WTC11 (cell line): ENCODE results near the gene PAX8. TPM values are rescaled to one million over a fixed set of nuclear protein-coding genes. Genes with fewer than 3 reads are reported as not detected.

Source experiments
- ATAC-seq: fragments of 200-7000 bp; cut with Tn5 transposase; 2 replicates; pipeline ENCODE4 v1.10.0; 2021; ENCODE audit warnings: mild to moderate bottlenecking, moderate library complexity
- CTCF ChIA-PET: fragments of 300-600 bp; sonication (Branson Sonifier 250); formaldehyde crosslinking; loops from one replicate; lab custom pipeline; 2021; ENCODE audit warnings: antibody characterized with exemption; lab: Charles Lee
- POLR2A ChIA-PET: fragments of 350-600 bp; sonication (Branson Sonifier 250); formaldehyde crosslinking; loops from one replicate; lab custom pipeline; 2021; ENCODE audit warnings: antibody characterized with exemption; lab: Charles Lee
- DNase-seq: peaks from one replicate; pipeline ENCODE4 v3.0.0; 2021; ENCODE audit warnings: low spot score
- H3K27ac Mint-ChIP-seq: 2 replicates; pipeline ENCODE4 v1.8.0; 2021; ENCODE audit warnings: mixed read lengths
- H3K27me3 Mint-ChIP-seq: 2 replicates; pipeline ENCODE4 v1.8.0; 2021; ENCODE audit warnings: low read depth, mild to moderate bottlenecking, moderate library complexity, mixed read lengths
- H3K36me3 Mint-ChIP-seq: 2 replicates; pipeline ENCODE4 v1.8.0; 2021; ENCODE audit warnings: mixed read lengths
- H3K4me1 Mint-ChIP-seq: 2 replicates; pipeline ENCODE4 v1.8.0; 2022; ENCODE audit warnings: mixed read lengths
- H3K4me3 Mint-ChIP-seq: 2 replicates; pipeline ENCODE4 v1.8.0; 2021; ENCODE audit warnings: mild to moderate bottlenecking, moderate library complexity, mixed read lengths
- H3K9me3 Mint-ChIP-seq: 2 replicates; pipeline ENCODE4 v1.8.0; 2021; ENCODE audit warnings: mixed read lengths
- ATF3 ChIP-seq: sonication (generic); formaldehyde crosslinking; conservative IDR thresholded peaks from 2 replicates; pipeline ENCODE4 v1.8.1; 2022; ENCODE audit warnings: mild to moderate bottlenecking, missing genetic modification reagents
- CTCF ChIP-seq: fragments of 200-600 bp; IDR thresholded peaks from 2 replicates; pipeline ENCODE4 v1.8.0; 2022; ENCODE audit warnings: antibody characterized with exemption
- FOXJ3 ChIP-seq: sonication (generic); formaldehyde crosslinking; IDR thresholded peaks from 2 replicates; pipeline ENCODE4 v1.9.0; 2021; ENCODE audit warnings: missing genetic modification reagents, mild to moderate bottlenecking, borderline replicate concordance
- FOXK1 ChIP-seq: sonication (generic); formaldehyde crosslinking; IDR thresholded peaks from 2 replicates; pipeline ENCODE4 v1.8.0; 2022; ENCODE audit warnings: mild to moderate bottlenecking, moderate library complexity, missing genetic modification reagents
- FOXP1 ChIP-seq: sonication (generic); formaldehyde crosslinking; IDR thresholded peaks from 2 replicates; pipeline ENCODE4 v1.8.0; 2022; ENCODE audit warnings: missing genetic modification reagents, mild to moderate bottlenecking, moderate library complexity, borderline replicate concordance
- GABPB1 ChIP-seq: sonication (generic); formaldehyde crosslinking; IDR thresholded peaks from 2 replicates; pipeline ENCODE4 v1.8.1; 2023; ENCODE audit warnings: mild to moderate bottlenecking, missing genetic modification reagents
- NR3C1 ChIP-seq: sonication (generic); formaldehyde crosslinking; conservative IDR thresholded peaks from 2 replicates; pipeline ENCODE4 v1.8.1; 2023; ENCODE audit warnings: low read depth, mild to moderate bottlenecking, missing genetic modification reagents
- PREB ChIP-seq: sonication (generic); formaldehyde crosslinking; IDR thresholded peaks from 2 replicates; pipeline ENCODE4 v1.8.1; 2022; ENCODE audit warnings: mild to moderate bottlenecking, missing genetic modification reagents, moderate library complexity, borderline replicate concordance
- RORB ChIP-seq: fragments of 250-450 bp; sonication (Bioruptor Pico); IDR thresholded peaks from 2 replicates; pipeline ENCODE4 v1.9.0; 2021; ENCODE audit warnings: mild to moderate bottlenecking
- TEAD1 ChIP-seq: sonication (generic); formaldehyde crosslinking; IDR thresholded peaks from 2 replicates; pipeline ENCODE4 v1.8.0; 2022; ENCODE audit warnings: mild to moderate bottlenecking, missing genetic modification reagents
- ZBTB21 ChIP-seq: sonication (generic); formaldehyde crosslinking; IDR thresholded peaks from 2 replicates; pipeline ENCODE4 v1.8.1; 2023; ENCODE audit warnings: mild to moderate bottlenecking, missing genetic modification reagents, borderline replicate concordance
- ZBTB43 ChIP-seq: sonication (generic); formaldehyde crosslinking; IDR thresholded peaks from 2 replicates; pipeline ENCODE4 v1.8.1; 2023; ENCODE audit warnings: mild to moderate bottlenecking, missing genetic modification reagents
- ZNF396 ChIP-seq: fragments of 250-450 bp; sonication (Bioruptor Pico); IDR thresholded peaks from 2 replicates; pipeline ENCODE4 v1.8.0; 2021; ENCODE audit warnings: mild to moderate bottlenecking, moderate library complexity, borderline replicate concordance
- ZNF512 ChIP-seq: sonication (generic); formaldehyde crosslinking; IDR thresholded peaks from 2 replicates; pipeline ENCODE4 v1.8.1; 2022; ENCODE audit warnings: missing genetic modification reagents, borderline replicate concordance
- total RNA-seq: library from RNA; stranded (reverse); gene quantifications from 3 replicates; pipeline ENCODE4 v1.2.3, GENCODE V29; 2021

Gene PAX8
- total RNA-seq, 1 experiment from 2014 or later, result 0.35 TPM

GRCh38 chr2:113190871-113191270 is 87.8 kb downstream of the PAX8 start (continued):
- no peak for TF ChIP-seq PREB (CRISPR knock-in tag)

- Mint-ChIP-seq H3K27me3 (no peaks in the 10 kb centered on the region), H3K36me3 (no peaks in the 10 kb centered on the region), H3K4me1 (peaks cover 14% of the 10 kb centered on the region), H3K4me3 (no peak overlapping the region), H3K27ac (no peak overlapping the region), H3K9me3 (no peaks in the 10 kb centered on the region)
- CTCF ChIA-PET, result interaction anchor here (3.3 kb wide), 1 partner anchor 11 kb away, joined by 13 read pairs; no protein-coding TSS in a partner anchor
- ATAC-seq (no peak), DNase-seq (no peak)
- no peak for TF ChIP-seq FOXJ3 (CRISPR knock-in tag)
- TF ChIP-seq FOXK1 (CRISPR knock-in tag), result no peak
- no peak for TF ChIP-seq NR3C1
- no peak for TF ChIP-seq TEAD1 (CRISPR knock-in tag)
- no peak for TF ChIP-seq ZNF512 (CRISPR knock-in tag)
- POLR2A ChIA-PET, result no interaction called here
Measured at GRCh38 chr2:113187771-113188170, 91.0 kb downstream of the PAX8 start.

GRCh38 chr2:113186433-113186796 is 92.3 kb downstream of the PAX8 start:
- CTCF ChIA-PET, result interaction anchor here (1.0 kb wide), 2 partner anchors 12 to 106 kb away, joined by 3 read pairs; no protein-coding TSS in a partner anchor
- Mint-ChIP-seq H3K27me3 (no peaks in the 10 kb centered on the region), H3K4me3 (no peak overlapping the region)
- ATAC-seq, result no peak
- TF ChIP-seq RORB (CRISPR knock-in tag) (no peak), ATF3 (CRISPR knock-in tag) (no peak), GABPB1 (CRISPR knock-in tag) (no peak), ZNF396 (CRISPR knock-in tag) (no peak), FOXP1 (CRISPR knock-in tag) (no peak), ZBTB43 (CRISPR knock-in tag) (no peak), ZBTB21 (CRISPR knock-in tag) (no peak)
- TF ChIP-seq, all 79 proteins: peak for 0
- no peak overlapping the region for H3K27ac Mint-ChIP-seq
- POLR2A ChIA-PET, result no interaction called here
- no peaks in the 10 kb centered on the region for H3K36me3 Mint-ChIP-seq
- peaks cover 14% of the 10 kb centered on the region for H3K4me1 Mint-ChIP-seq
- no peaks in the 10 kb centered on the region for H3K9me3 Mint-ChIP-seq
- no peak for DNase-seq

GRCh38 chr2:113185664-113186432 is 92.9 kb downstream of the PAX8 start:
- no peak for TF ChIP-seq CTCF
- Mint-ChIP-seq H3K27ac (no peak overlapping the region), H3K36me3 (no peaks in the 10 kb centered on the region), H3K27me3 (no peaks in the 10 kb centered on the region), H3K4me3 (no peak overlapping the region), H3K4me1 (peaks cover 14% of the 10 kb centered on the region), H3K9me3 (no peaks in the 10 kb centered on the region)
- POLR2A ChIA-PET, result no interaction called here
- CTCF ChIA-PET, result interaction anchor here (1.0 kb wide), 2 partner anchors 13 to 106 kb away, joined by 3 read pairs; no protein-coding TSS in a partner anchor
- no peak for DNase-seq
- no peak for ATAC-seq
